T-cell (primary cell): ENCODE measurements around the gene SLC41A3. TPM values are rescaled to one million over a fixed set of nuclear protein-coding genes. Genes with fewer than 3 reads are reported as not detected.

ENCODE experiments used
- ATAC-seq, 4 experiments: fragments of 200-7000 bp in 3 of 4; fragments of 150-1000 bp in 1 of 4; cut with Tn5 transposase; replicated peaks in 1 of 4; 1 replicate in 3 of 4; 2 replicates in 1 of 4; pipeline ENCODE4 v1.10.0; 2021; ENCODE audit warnings: moderate library complexity in 3 of 4, mild to moderate bottlenecking in 2 of 4, moderate number of reproducible peaks in 1 of 4
- CTCF ChIA-PET, 2 donors: fragments of 300-600 bp; sonication (Branson Sonifier 250); formaldehyde crosslinking; loops; one replicate each; lab custom pipeline; 2022; ENCODE audit warnings: antibody characterized with exemption in 2 of 2; lab: Charles Lee
- POLR2A ChIA-PET, 2 donors: fragments of 300-600 bp; sonication (Branson Sonifier 250); formaldehyde crosslinking; loops; one replicate each; lab custom pipeline; 2022; ENCODE audit warnings: antibody characterized with exemption in 2 of 2; lab: Charles Lee
- DNase-seq, 35 experiments: peaks; one replicate each; pipeline versions ENCODE4 v3.0.0 to v3.0.0-alpha.2; 2013 to 2023
- H3K27ac ChIP-seq: one replicate; pipeline ENCODE4 v1.5.1; 2013; ENCODE audit warnings: low read length
- H3K27me3 ChIP-seq, 2 experiments: replicated peaks in 1 of 2; 1 replicate in 1 of 2; 2 replicates in 1 of 2; pipeline versions ENCODE4 v1.6.1 to v1.7.0; 2013; ENCODE audit warnings: low read length in 1 of 2, mixed read lengths in 1 of 2; ENCODE audit not compliant: control insufficient read depth in 2 of 2, insufficient read depth in 2 of 2; ENCODE audit errors: extremely low read depth in 1 of 2
- H3K36me3 ChIP-seq, 2 donors: 1 replicate in 1 of 2; 2 replicates in 1 of 2; pipeline versions ENCODE4 v1.6.1 to v1.7.0; 2013; ENCODE audit warnings: low read length in 1 of 2; ENCODE audit not compliant: control insufficient read depth in 2 of 2, insufficient read depth in 1 of 2; ENCODE audit errors: extremely low read depth in 1 of 2
- H3K4me1 ChIP-seq, 2 experiments: 1 replicate in 1 of 2; 2 replicates in 1 of 2; pipeline versions ENCODE4 v1.6.1 to v1.7.0; 2013; ENCODE audit warnings: low read length in 2 of 2, mixed read lengths in 1 of 2; ENCODE audit not compliant: insufficient read depth in 2 of 2, control insufficient read depth in 1 of 2; ENCODE audit errors: extremely low read depth in 1 of 2
- H3K4me3 ChIP-seq, 2 donors: 1 replicate in 1 of 2; 2 replicates in 1 of 2; pipeline versions ENCODE4 v1.5.1 to v1.7.0; 2013; ENCODE audit warnings: mild to moderate bottlenecking in 2 of 2, low read length in 1 of 2, moderate library complexity in 1 of 2; ENCODE audit not compliant: control insufficient read depth in 1 of 2; ENCODE audit errors: extremely low read depth in 1 of 2
- H3K9me3 ChIP-seq: 2 replicates; pipeline ENCODE4 v1.7.0; 2013
- H3K27ac Mint-ChIP-seq, 2 donors: one replicate each; pipeline ENCODE4 v1.8.0; 2020 to 2021; ENCODE audit warnings: mild to moderate bottlenecking in 2 of 2, mixed read lengths in 2 of 2
- H3K27me3 Mint-ChIP-seq, 2 donors: one replicate each; pipeline ENCODE4 v1.8.0; 2021 to 2022; ENCODE audit warnings: mixed read lengths in 2 of 2
- H3K36me3 Mint-ChIP-seq: one replicate; pipeline ENCODE4 v1.8.0; 2021; ENCODE audit warnings: mixed read lengths
- H3K4me1 Mint-ChIP-seq, 3 donors: one replicate each; pipeline ENCODE4 v1.8.0; 2020 to 2022; ENCODE audit warnings: mixed read lengths in 3 of 3, mild to moderate bottlenecking in 1 of 3
- H3K4me3 Mint-ChIP-seq, 3 donors: one replicate each; pipeline ENCODE4 v1.8.0; 2020 to 2022; ENCODE audit warnings: mild to moderate bottlenecking in 3 of 3, mixed read lengths in 3 of 3, moderate library complexity in 3 of 3
- H3K9me3 Mint-ChIP-seq, 3 donors: one replicate each; pipeline ENCODE4 v1.8.0; 2020 to 2022; ENCODE audit warnings: mixed read lengths in 3 of 3
- WGBS: methylation state at CpG from one replicate; pipeline ENCODE4 v1.1.5; 2013; ENCODE audit warnings: missing lambda C conversion rate; ENCODE audit not compliant: insufficient coverage; 5-methylcytosine and 5-hydroxymethylcytosine counted together
- total RNA-seq, 35 experiments: library from RNA in 6 of 35; stranded (reverse) in 6 of 35; fragments of 120-200 nt in 1 of 35; gene quantifications; one replicate each; pipeline versions ENCODE4 v1.2.1 to v1.2.4 and lab custom pipeline; 2013 to 2026

The SLC41A3 gene
- total RNA-seq, 5 donors from 2014 or later (not counting 1 experiment from before 2014, with no cell fraction given) = 24.8 to 38.6 (median 34.5) TPM

GRCh38 chr3:126025862-126026261 is 58.1 kb downstream of the SLC41A3 start:
- Mint-ChIP-seq H3K4me3 (no peak overlapping the region), H3K36me3 (peaks cover 75% of the 10 kb centered on the region), H3K27ac (peak overlapping the region in 1 of 2 donors; percentile 52), H3K9me3 (peaks cover 4 to 17% (median 4%) of the 10 kb centered on the region in 3 donors), H3K27me3 (no peaks in the 10 kb centered on the region), H3K4me1 (peaks cover 10 to 13% (median 13%) of the 10 kb centered on the region in 3 donors)
- H3K27ac ChIP-seq = peak overlapping the region; percentile 18
- WGBS = 79% methylated on average over 3 of the region's 4 CpGs
- DNase-seq (no peak), ATAC-seq (peak in 1 of 4 experiments; percentile 26)
- peaks cover 0 to 21% of the 10 kb centered on the region in 2 experiments for H3K4me1 ChIP-seq
- peaks cover 13 to 40% of the 10 kb centered on the region in 2 donors for H3K36me3 ChIP-seq
- H3K27me3 ChIP-seq = no peaks in the 10 kb centered on the region
- POLR2A ChIA-PET = no interaction called here
- CTCF ChIA-PET = no interaction called here
- H3K9me3 ChIP-seq = no peaks in the 10 kb centered on the region
- no peak overlapping the region for H3K4me3 ChIP-seq

GRCh38 chr3:126025116-126025729 is 58.7 kb downstream of the SLC41A3 start:
- Mint-ChIP-seq H3K27ac (peak overlapping the region in 1 of 2 donors; percentile 52), H3K9me3 (peaks cover 4 to 17% (median 4%) of the 10 kb centered on the region in 3 donors), H3K4me1 (peaks cover 10 to 13% (median 13%) of the 10 kb centered on the region in 3 donors), H3K4me3 (no peak overlapping the region), H3K27me3 (no peaks in the 10 kb centered on the region), H3K36me3 (peaks cover 73% of the 10 kb centered on the region)
- Histone ChIP-seq H3K27ac (no peak overlapping the region), H3K27me3 (no peaks in the 10 kb centered on the region), H3K36me3 (peaks cover 13 to 40% of the 10 kb centered on the region in 2 donors), H3K9me3 (no peaks in the 10 kb centered on the region), H3K4me3 (no peak overlapping the region), H3K4me1 (peaks cover 0 to 21% of the 10 kb centered on the region in 2 experiments)
- ATAC-seq (no peak), DNase-seq (no peak)
- 91% methylated on average over 10 of the region's 14 CpGs for WGBS
- POLR2A ChIA-PET = no interaction called here
- CTCF ChIA-PET = no interaction called here

GRCh38 chr3:126024049-126024854 is 59.7 kb downstream of the SLC41A3 start:
- POLR2A ChIA-PET = no interaction called here
- WGBS = 91% methylated on average over 9 of the region's 9 CpGs
- Histone ChIP-seq H3K9me3 (no peaks in the 10 kb centered on the region), H3K27ac (no peak overlapping the region), H3K27me3 (no peaks in the 10 kb centered on the region), H3K36me3 (peaks cover 13 to 40% of the 10 kb centered on the region in 2 donors), H3K4me3 (no peak overlapping the region), H3K4me1 (peaks cover 0 to 21% of the 10 kb centered on the region in 2 experiments)
- ATAC-seq (no peak), DNase-seq (no peak)
- CTCF ChIA-PET = interaction anchor here in 1 of 2 donors (0.6 kb wide), 1 partner anchor 499 kb away, joined by 6 read pairs; no protein-coding TSS in a partner anchor
- H3K4me3 Mint-ChIP-seq = no peak overlapping the region
- peaks cover 70% of the 10 kb centered on the region for H3K36me3 Mint-ChIP-seq
- H3K9me3 Mint-ChIP-seq = peaks cover 4 to 13% (median 4%) of the 10 kb centered on the region in 3 donors
- H3K4me1 Mint-ChIP-seq = peaks cover 10 to 13% (median 13%) of the 10 kb centered on the region in 3 donors
- no peaks in the 10 kb centered on the region for H3K27me3 Mint-ChIP-seq
- H3K27ac Mint-ChIP-seq = no peak overlapping the region

DNA sequence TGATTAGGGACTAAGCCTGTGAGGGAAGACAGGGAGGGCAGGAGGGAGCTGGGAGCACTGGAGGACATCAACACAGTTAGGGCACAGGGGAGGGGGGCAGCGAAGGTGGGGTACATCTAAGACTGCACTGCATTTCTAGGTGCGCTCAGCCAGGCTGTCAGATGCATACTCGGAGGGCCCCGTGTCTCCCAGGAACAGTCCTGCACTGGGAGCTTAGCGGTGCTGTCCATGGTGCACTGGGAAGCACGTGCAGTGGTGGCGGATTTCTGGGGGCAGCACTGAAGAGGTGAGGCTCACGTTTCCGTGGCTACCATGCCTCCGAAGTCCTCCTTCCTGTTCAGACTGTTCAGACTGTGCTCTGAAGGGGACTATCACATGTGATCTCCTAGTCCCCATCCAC is 60.5 kb downstream of the SLC41A3 start:
- Histone ChIP-seq H3K4me3 (no peak overlapping the region), H3K36me3 (peaks cover 13 to 36% of the 10 kb centered on the region in 2 donors), H3K27me3 (no peaks in the 10 kb centered on the region), H3K9me3 (no peaks in the 10 kb centered on the region), H3K4me1 (peaks cover 0 to 21% of the 10 kb centered on the region in 2 experiments), H3K27ac (no peak overlapping the region)
- ChIA-PET CTCF (interaction anchor here in 1 of 2 donors (0.6 kb wide), 1 partner anchor 500 kb away, joined by 6 read pairs; no protein-coding TSS in a partner anchor), POLR2A (no interaction called here)
- peaks cover 10 to 13% (median 13%) of the 10 kb centered on the region in 3 donors for H3K4me1 Mint-ChIP-seq
- no peak overlapping the region for H3K27ac Mint-ChIP-seq
- peaks cover 67% of the 10 kb centered on the region for H3K36me3 Mint-ChIP-seq
- H3K4me3 Mint-ChIP-seq = no peak overlapping the region
- 100% methylated on average over 8 of the region's 10 CpGs for whole genome bisulfite sequencing
- H3K27me3 Mint-ChIP-seq = no peaks in the 10 kb centered on the region
- H3K9me3 Mint-ChIP-seq = peaks cover 2 to 8% (median 4%) of the 10 kb centered on the region in 3 donors
- ATAC-seq = no peak
- no peak for DNase-seq

- ChIA-PET CTCF (no interaction called here), POLR2A (no interaction called here)
- Mint-ChIP-seq H3K27me3 (no peaks in the 10 kb centered on the region), H3K4me1 (peaks cover 10 to 13% (median 13%) of the 10 kb centered on the region in 3 donors), H3K36me3 (peaks cover 66% of the 10 kb centered on the region), H3K9me3 (peaks cover 2 to 6% (median 4%) of the 10 kb centered on the region in 3 donors), H3K27ac (no peak overlapping the region), H3K4me3 (no peak overlapping the region)
- no peak for DNase-seq
- peaks cover 0 to 21% of the 10 kb centered on the region in 2 experiments for H3K4me1 ChIP-seq
- no peak overlapping the region for H3K27ac ChIP-seq
- no peaks in the 10 kb centered on the region for H3K9me3 ChIP-seq
- H3K27me3 ChIP-seq = no peaks in the 10 kb centered on the region
- H3K36me3 ChIP-seq = peaks cover 13 to 30% of the 10 kb centered on the region in 2 donors
- H3K4me3 ChIP-seq = no peak overlapping the region
- WGBS = 95% methylated on average over 6 of the region's 10 CpGs
- ATAC-seq = no peak
Observed at GRCh38 chr3:126022741-126023359, 61.1 kb downstream of the SLC41A3 start.

GRCh38 chr3:126021702-126022101 is 62.2 kb downstream of the SLC41A3 start:
- Histone ChIP-seq H3K27me3 (no peaks in the 10 kb centered on the region), H3K36me3 (peaks cover 10 to 27% of the 10 kb centered on the region in 2 donors), H3K27ac (no peak overlapping the region), H3K9me3 (no peaks in the 10 kb centered on the region), H3K4me3 (no peak overlapping the region), H3K4me1 (peaks cover 0 to 13% of the 10 kb centered on the region in 2 experiments)
- Mint-ChIP-seq H3K4me1 (peaks cover 3 to 8% (median 7%) of the 10 kb centered on the region in 3 donors), H3K36me3 (peaks cover 60% of the 10 kb centered on the region), H3K4me3 (no peak overlapping the region), H3K27ac (no peak overlapping the region), H3K9me3 (no peaks in the 10 kb centered on the region), H3K27me3 (no peaks in the 10 kb centered on the region)
- ChIA-PET POLR2A (no interaction called here), CTCF (no interaction called here)
- DNase-seq (no peak), ATAC-seq (no peak)
- WGBS = no CpG with 5 or more reads among the region's 1 CpG
